Measurements from ENCODE around the gene TFDP1.

GRCh38 chr13:113638173-113638746, 53.7 kb downstream of the TFDP1 start:
- no peak for TF ChIP-seq CTCF (conservative IDR thresholded peaks at IDR 0.05)
- no peak for TF ChIP-seq EZH2 (IDR thresholded peaks at IDR 0.05; ENCODE audit: low read depth)
